ENCODE results near the gene MAP7.
A peak's percentile ranks its signal among the peaks of the same experiment; 100 is the strongest.

The MAP7 gene

DNA sequence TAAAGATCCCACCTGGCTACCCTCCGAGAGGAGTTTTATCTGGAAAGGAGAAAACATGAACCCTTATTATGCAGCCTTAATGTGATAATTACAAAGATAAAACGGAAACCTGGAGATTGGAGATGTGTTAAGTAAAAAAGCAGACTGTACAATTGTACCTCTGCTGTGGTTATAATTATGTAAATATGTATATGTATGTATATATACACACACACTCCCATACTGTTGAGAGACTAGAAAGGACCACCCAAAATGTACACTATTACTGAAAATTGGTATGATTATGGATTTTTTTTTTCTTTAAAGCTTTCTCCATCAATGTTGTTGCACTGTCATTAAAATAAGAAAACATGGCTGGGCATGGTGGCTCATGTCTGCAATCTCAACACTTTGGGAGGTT, 188.4 kb downstream of the MAP7 start:
- peaks cover 88% of the 10 kb centered on the region for H3K36me3 ChIP-seq (ENCODE audit: control insufficient read depth, insufficient read depth, low read length)
- no peak overlapping the region for H3K27ac ChIP-seq (ENCODE audit: low read depth, low read length)
- no peaks in the 10 kb centered on the region for H3K27me3 ChIP-seq (ENCODE audit: control insufficient read depth, insufficient read depth, low read length)
- H3K4me3 ChIP-seq (ENCODE audit: low read depth, low read length) = no peak overlapping the region
- H3K9me3 ChIP-seq (ENCODE audit: control insufficient read depth, insufficient read depth, low read length) = no peaks in the 10 kb centered on the region
- H3K4me1 ChIP-seq (ENCODE audit: control insufficient read depth, insufficient read depth, low read length) = no peaks in the 10 kb centered on the region
- H3K9ac ChIP-seq (ENCODE audit: low read depth, low read length) = no peak overlapping the region

DNA sequence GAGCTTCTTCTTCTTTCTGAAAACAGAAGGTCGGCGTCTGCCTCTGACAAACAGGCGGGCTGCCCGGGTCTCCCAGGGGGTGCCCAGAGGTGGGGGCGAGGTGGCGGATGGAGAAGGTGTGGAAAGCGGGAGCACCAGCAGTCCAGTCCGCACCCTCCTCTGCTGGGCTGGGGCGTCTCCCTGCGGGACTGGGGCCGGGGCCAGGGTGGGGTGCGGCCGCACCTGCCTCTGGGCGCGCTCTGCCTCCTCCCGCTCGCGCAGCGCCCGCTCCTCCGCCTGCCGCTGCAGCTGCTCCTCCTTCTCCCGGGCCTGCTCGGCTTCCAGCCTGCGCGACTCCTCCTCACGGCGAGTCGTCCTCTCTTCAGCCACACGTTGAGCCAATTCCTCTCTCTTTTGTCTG, 189.4 kb downstream of the MAP7 start:
- H3K4me1 ChIP-seq (ENCODE audit: control insufficient read depth, insufficient read depth, low read length) = no peaks in the 10 kb centered on the region
- H3K4me3 ChIP-seq (ENCODE audit: low read depth, low read length) = no peak overlapping the region
- H3K36me3 ChIP-seq (ENCODE audit: control insufficient read depth, insufficient read depth, low read length) = peaks cover 92% of the 10 kb centered on the region
- no peak overlapping the region for H3K9ac ChIP-seq (ENCODE audit: low read depth, low read length)
- H3K9me3 ChIP-seq (ENCODE audit: control insufficient read depth, insufficient read depth, low read length) = no peaks in the 10 kb centered on the region
- no peak overlapping the region for H3K27ac ChIP-seq (ENCODE audit: low read depth, low read length)
- H3K27me3 ChIP-seq (ENCODE audit: control insufficient read depth, insufficient read depth, low read length) = no peaks in the 10 kb centered on the region

DNA sequence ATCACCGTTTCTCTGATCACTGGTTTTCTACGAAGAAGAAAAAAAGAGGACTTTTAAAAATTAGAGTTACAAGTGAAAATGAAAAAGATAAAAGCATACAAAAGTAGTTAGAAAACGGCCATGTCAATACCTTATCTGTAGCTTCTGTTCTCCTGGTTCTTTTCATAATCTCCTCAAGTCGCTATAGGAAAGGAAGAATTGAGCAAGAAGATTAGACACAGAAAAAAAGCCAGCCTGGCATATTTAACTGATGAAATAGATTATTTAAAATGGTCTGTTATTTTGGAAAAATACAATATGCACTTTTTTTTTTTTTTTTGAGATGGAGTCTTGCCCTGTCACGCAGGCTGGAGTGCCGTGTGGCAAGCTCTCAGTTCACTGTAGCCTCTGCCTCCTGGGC, 190.4 kb downstream of the MAP7 start:
- Histone ChIP-seq H3K27ac (ENCODE audit: low read depth, low read length) (no peak overlapping the region), H3K9me3 (ENCODE audit: control insufficient read depth, insufficient read depth, low read length) (no peaks in the 10 kb centered on the region), H3K36me3 (ENCODE audit: control insufficient read depth, insufficient read depth, low read length) (peaks cover 92% of the 10 kb centered on the region), H3K9ac (ENCODE audit: low read depth, low read length) (no peak overlapping the region), H3K4me1 (ENCODE audit: control insufficient read depth, insufficient read depth, low read length) (no peaks in the 10 kb centered on the region), H3K4me3 (ENCODE audit: low read depth, low read length) (no peak overlapping the region), H3K27me3 (ENCODE audit: control insufficient read depth, insufficient read depth, low read length) (no peaks in the 10 kb centered on the region)

DNA sequence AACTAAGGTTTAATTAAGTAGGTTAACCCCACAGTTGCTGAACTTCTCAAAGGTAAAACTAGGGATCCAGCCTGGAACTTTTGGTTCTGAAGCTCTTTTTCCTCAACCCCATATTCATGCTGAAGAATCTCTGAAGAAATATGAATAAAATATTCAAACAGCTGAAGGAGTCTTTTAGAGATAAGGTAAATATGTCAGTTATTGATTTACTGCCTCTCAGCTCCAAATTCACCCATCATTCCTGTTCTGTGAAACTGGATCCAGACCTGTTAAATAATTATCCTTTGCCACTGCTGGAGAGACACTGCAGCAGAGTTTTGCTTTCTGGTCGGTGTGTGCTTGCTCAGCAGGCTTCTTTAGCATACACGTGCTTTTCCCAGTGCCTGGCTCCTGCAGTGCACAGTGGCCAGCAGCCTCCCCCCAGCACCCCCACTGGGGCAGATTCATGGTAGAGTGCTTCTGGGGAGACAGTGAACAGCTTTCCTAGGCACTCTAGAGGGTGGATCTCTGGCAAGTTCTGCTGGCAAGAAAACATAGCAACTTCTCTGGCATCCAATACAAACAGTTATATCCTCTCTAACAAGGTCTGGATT, 198.6 kb downstream of the MAP7 start:
- H3K4me1 ChIP-seq (ENCODE audit: control insufficient read depth, insufficient read depth, low read length) = peaks cover 15% of the 10 kb centered on the region; the same call in 1 of the 2 replicates
- H3K9ac ChIP-seq (ENCODE audit: low read depth, low read length) = no peak overlapping the region
- H3K27me3 ChIP-seq (ENCODE audit: control insufficient read depth, insufficient read depth, low read length) = no peaks in the 10 kb centered on the region
- H3K36me3 ChIP-seq (ENCODE audit: control insufficient read depth, insufficient read depth, low read length) = peaks cover 22% of the 10 kb centered on the region
- H3K4me3 ChIP-seq (ENCODE audit: low read depth, low read length) = no peak overlapping the region
- H3K27ac ChIP-seq (ENCODE audit: low read depth, low read length) = peak overlapping the region; percentile 26
- no peaks in the 10 kb centered on the region for H3K9me3 ChIP-seq (ENCODE audit: control insufficient read depth, insufficient read depth, low read length)

DNA sequence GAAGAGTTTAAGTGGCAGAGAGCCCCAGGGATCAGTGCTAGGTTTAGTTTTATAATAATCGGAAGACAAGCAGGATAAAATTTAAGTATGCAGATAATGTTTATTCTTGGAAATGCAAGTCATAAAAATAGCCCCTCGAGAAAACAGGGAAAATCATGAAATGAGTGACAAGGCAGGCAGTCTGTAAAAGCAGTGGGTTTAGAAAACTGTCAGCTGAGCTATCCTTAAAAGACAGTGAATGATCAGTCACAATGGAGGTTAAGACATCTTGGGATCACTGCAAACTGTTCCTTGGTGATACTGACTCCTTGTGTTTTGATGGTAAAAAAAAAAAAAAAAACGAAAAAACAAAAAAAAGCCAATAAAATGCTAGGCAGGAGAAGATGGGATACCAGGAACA, 199.3 kb downstream of the MAP7 start:
- no peaks in the 10 kb centered on the region for H3K27me3 ChIP-seq (ENCODE audit: control insufficient read depth, insufficient read depth, low read length)
- no peak overlapping the region for H3K9ac ChIP-seq (ENCODE audit: low read depth, low read length)
- H3K9me3 ChIP-seq (ENCODE audit: control insufficient read depth, insufficient read depth, low read length) = no peaks in the 10 kb centered on the region
- peaks cover 15% of the 10 kb centered on the region; the same call in 1 of the 2 replicates for H3K4me1 ChIP-seq (ENCODE audit: control insufficient read depth, insufficient read depth, low read length)
- H3K4me3 ChIP-seq (ENCODE audit: low read depth, low read length) = no peak overlapping the region
- no peak overlapping the region for H3K27ac ChIP-seq (ENCODE audit: low read depth, low read length)
- H3K36me3 ChIP-seq (ENCODE audit: control insufficient read depth, insufficient read depth, low read length) = peaks cover 18% of the 10 kb centered on the region

DNA sequence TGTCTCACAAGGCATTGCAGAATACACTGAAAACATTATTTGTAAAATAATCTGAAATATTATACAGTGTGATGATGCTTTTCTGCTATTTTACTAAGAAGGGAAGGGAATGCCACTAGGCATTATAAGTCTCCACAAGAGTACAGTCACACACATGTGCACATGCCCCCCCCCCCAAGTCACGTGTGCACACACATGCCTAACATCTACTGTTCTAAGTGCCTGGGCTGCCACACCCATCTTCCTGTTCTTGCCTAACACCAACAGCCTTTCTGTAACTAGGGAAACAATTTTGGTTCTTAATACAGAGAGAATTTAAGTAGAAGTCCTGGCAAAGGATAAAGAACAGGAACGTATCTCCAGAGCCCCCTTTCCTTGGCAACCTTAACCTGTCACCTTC, 202.4 kb downstream of the MAP7 start:
- H3K4me1 ChIP-seq (ENCODE audit: control insufficient read depth, insufficient read depth, low read length) = peaks cover 15% of the 10 kb centered on the region; the same call in 1 of the 2 replicates
- no peak overlapping the region for H3K9ac ChIP-seq (ENCODE audit: low read depth, low read length)
- H3K36me3 ChIP-seq (ENCODE audit: control insufficient read depth, insufficient read depth, low read length) = peaks cover 25% of the 10 kb centered on the region
- no peaks in the 10 kb centered on the region for H3K27me3 ChIP-seq (ENCODE audit: control insufficient read depth, insufficient read depth, low read length)
- no peak overlapping the region for H3K4me3 ChIP-seq (ENCODE audit: low read depth, low read length)
- H3K27ac ChIP-seq (ENCODE audit: low read depth, low read length) = no peak overlapping the region
- H3K9me3 ChIP-seq (ENCODE audit: control insufficient read depth, insufficient read depth, low read length) = no peaks in the 10 kb centered on the region

DNA sequence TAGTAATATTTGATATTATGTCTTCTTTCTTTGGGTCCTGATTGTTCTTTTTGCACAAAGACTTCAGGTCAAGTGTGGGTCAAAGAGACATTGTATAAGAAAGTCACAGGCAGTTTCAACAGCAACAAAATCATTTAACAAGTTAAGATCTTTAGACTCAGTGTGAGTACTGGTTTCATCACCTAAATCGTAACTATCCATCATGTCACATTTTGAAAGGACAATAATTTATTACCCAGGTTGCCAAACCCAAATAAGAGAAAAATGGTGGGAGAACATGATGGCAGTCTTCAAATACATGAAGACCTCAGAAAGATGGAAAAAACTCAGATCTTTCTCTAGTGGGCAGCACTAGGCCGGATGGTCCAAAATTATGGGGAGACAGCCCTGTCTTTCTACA, 205.1 kb downstream of the MAP7 start:
- Histone ChIP-seq H3K4me3 (ENCODE audit: low read depth, low read length) (no peak overlapping the region), H3K9me3 (ENCODE audit: control insufficient read depth, insufficient read depth, low read length) (no peaks in the 10 kb centered on the region), H3K4me1 (ENCODE audit: control insufficient read depth, insufficient read depth, low read length) (no peaks in the 10 kb centered on the region), H3K27ac (ENCODE audit: low read depth, low read length) (no peak overlapping the region), H3K9ac (ENCODE audit: low read depth, low read length) (no peak overlapping the region), H3K36me3 (ENCODE audit: control insufficient read depth, insufficient read depth, low read length) (peaks cover 32% of the 10 kb centered on the region), H3K27me3 (ENCODE audit: control insufficient read depth, insufficient read depth, low read length) (no peaks in the 10 kb centered on the region)

DNA sequence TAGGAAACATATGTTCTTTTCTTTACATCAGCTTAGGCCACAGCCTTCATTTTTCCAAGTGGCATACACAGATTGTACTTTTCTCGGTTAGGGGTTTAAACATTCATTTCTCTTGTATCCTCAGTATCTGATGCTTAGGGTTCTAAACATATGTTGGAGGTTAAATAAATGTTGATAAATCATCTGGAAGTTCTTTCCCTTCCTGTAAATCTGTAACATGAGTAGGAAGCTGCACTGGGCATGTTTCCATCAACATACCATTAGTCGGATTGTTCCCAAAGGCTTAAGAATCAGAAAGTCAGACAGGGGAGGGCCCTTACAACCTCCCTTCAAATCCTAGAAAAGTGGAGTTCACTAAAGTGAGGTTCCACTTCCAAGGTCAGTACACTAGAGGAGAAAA, 205.8 kb downstream of the MAP7 start:
- no peaks in the 10 kb centered on the region for H3K27me3 ChIP-seq (ENCODE audit: control insufficient read depth, insufficient read depth, low read length)
- no peaks in the 10 kb centered on the region for H3K9me3 ChIP-seq (ENCODE audit: control insufficient read depth, insufficient read depth, low read length)
- peaks cover 32% of the 10 kb centered on the region for H3K36me3 ChIP-seq (ENCODE audit: control insufficient read depth, insufficient read depth, low read length)
- no peaks in the 10 kb centered on the region for H3K4me1 ChIP-seq (ENCODE audit: control insufficient read depth, insufficient read depth, low read length)
- no peak overlapping the region for H3K4me3 ChIP-seq (ENCODE audit: low read depth, low read length)
- H3K27ac ChIP-seq (ENCODE audit: low read depth, low read length) = no peak overlapping the region
- no peak overlapping the region for H3K9ac ChIP-seq (ENCODE audit: low read depth, low read length)

DNA sequence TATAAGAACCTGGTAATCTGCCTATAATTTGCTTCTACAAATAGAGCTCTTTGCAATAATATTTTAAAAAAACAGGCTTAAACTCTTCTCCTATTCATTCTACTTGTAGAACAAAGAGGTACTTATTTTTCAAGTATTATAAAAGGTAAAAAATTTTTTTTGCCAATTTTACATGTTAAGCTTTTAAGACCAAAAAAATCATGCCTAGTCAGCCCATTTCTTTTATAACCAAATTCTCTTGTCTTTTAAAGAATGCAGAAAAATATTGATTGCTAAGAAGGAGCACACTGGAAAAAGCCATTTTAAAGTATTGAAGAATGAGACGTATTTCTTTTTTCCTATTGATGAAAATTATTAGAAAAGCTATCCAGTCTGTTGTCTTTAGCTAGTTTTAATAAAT, 206.5 kb downstream of the MAP7 start:
- no peak overlapping the region for H3K27ac ChIP-seq (ENCODE audit: low read depth, low read length)
- H3K4me1 ChIP-seq (ENCODE audit: control insufficient read depth, insufficient read depth, low read length) = no peaks in the 10 kb centered on the region
- no peak overlapping the region for H3K9ac ChIP-seq (ENCODE audit: low read depth, low read length)
- H3K9me3 ChIP-seq (ENCODE audit: control insufficient read depth, insufficient read depth, low read length) = no peaks in the 10 kb centered on the region
- no peaks in the 10 kb centered on the region for H3K27me3 ChIP-seq (ENCODE audit: control insufficient read depth, insufficient read depth, low read length)
- peaks cover 32% of the 10 kb centered on the region for H3K36me3 ChIP-seq (ENCODE audit: control insufficient read depth, insufficient read depth, low read length)
- H3K4me3 ChIP-seq (ENCODE audit: low read depth, low read length) = no peak overlapping the region

DNA sequence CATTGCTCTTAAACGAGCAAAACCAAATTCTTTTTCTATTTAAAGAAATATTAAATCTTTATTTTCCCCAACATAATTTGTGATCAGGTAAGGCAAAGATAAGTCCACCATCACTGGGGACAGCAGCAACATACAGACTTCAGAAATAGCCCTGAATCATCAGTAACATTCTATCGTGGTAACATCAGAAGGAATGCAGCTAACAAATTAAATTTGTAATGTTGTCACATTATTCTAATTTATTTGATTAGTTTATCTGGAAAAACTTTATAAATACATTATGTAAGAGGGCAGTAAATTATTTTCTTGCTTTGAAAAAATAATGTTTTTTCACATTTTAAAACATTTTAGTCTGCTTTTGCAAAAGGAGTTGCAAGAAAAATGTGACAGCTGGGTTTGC, 206.9 kb downstream of the MAP7 start:
- no peak overlapping the region for H3K4me3 ChIP-seq (ENCODE audit: low read depth, low read length)
- no peaks in the 10 kb centered on the region for H3K9me3 ChIP-seq (ENCODE audit: control insufficient read depth, insufficient read depth, low read length)
- peaks cover 32% of the 10 kb centered on the region for H3K36me3 ChIP-seq (ENCODE audit: control insufficient read depth, insufficient read depth, low read length)
- H3K27me3 ChIP-seq (ENCODE audit: control insufficient read depth, insufficient read depth, low read length) = no peaks in the 10 kb centered on the region
- no peak overlapping the region for H3K27ac ChIP-seq (ENCODE audit: low read depth, low read length)
- no peaks in the 10 kb centered on the region for H3K4me1 ChIP-seq (ENCODE audit: control insufficient read depth, insufficient read depth, low read length)
- H3K9ac ChIP-seq (ENCODE audit: low read depth, low read length) = no peak overlapping the region

DNA sequence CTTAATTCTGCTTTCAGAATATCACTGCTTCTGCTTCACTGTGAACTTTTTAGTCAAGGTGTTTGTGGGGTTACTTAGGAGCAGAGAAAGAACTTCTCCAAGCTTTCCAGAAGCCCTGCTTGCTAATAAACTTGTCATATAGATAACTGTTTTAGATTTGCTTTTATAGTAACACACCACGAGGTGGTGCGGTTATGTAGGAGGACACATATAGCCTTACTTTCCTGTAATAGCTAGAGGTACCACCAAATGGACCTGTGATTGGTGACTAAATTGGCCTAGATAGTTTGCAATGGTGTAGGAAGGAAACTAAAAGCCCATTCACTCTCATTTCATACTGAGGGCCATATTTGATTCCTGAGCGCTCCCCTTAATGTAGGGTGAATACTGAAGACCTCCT, 208.3 kb downstream of the MAP7 start:
- Histone ChIP-seq H3K9me3 (ENCODE audit: control insufficient read depth, insufficient read depth, low read length) (no peaks in the 10 kb centered on the region), H3K36me3 (ENCODE audit: control insufficient read depth, insufficient read depth, low read length) (peaks cover 32% of the 10 kb centered on the region), H3K9ac (ENCODE audit: low read depth, low read length) (no peak overlapping the region), H3K27me3 (ENCODE audit: control insufficient read depth, insufficient read depth, low read length) (no peaks in the 10 kb centered on the region), H3K4me1 (ENCODE audit: control insufficient read depth, insufficient read depth, low read length) (no peaks in the 10 kb centered on the region), H3K27ac (ENCODE audit: low read depth, low read length) (no peak overlapping the region), H3K4me3 (ENCODE audit: low read depth, low read length) (no peak overlapping the region)

DNA sequence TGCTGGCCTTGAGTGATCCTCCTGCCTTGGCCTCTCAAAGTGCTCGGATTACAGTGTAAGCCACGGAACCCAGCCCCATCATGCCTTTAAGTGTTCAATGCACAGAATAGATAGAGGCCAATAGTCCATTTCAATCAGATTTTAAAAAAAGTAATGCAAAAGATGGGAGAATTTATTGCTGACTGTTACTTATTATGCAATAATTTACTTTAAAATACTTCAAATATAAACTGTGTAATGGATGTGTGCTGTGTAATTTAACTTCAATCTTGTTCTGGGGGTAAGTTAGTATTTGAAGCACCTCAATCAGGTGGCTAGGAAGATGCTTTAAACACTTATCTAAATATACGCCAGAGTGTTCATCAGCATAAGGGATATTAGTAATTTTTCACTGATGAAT, 208.9 kb downstream of the MAP7 start:
- H3K36me3 ChIP-seq (ENCODE audit: control insufficient read depth, insufficient read depth, low read length) = peaks cover 32% of the 10 kb centered on the region
- no peak overlapping the region for H3K27ac ChIP-seq (ENCODE audit: low read depth, low read length)
- no peaks in the 10 kb centered on the region; the same call in 1 of the 2 replicates for H3K4me1 ChIP-seq (ENCODE audit: control insufficient read depth, insufficient read depth, low read length)
- H3K9ac ChIP-seq (ENCODE audit: low read depth, low read length) = no peak overlapping the region
- H3K27me3 ChIP-seq (ENCODE audit: control insufficient read depth, insufficient read depth, low read length) = no peaks in the 10 kb centered on the region
- no peaks in the 10 kb centered on the region for H3K9me3 ChIP-seq (ENCODE audit: control insufficient read depth, insufficient read depth, low read length)
- H3K4me3 ChIP-seq (ENCODE audit: low read depth, low read length) = no peak overlapping the region
